HG03045 (cell line): ENCODE results near the gene AIP.
"Not testable (repeated sequence)": the region's sequence is repeated elsewhere in the genome, so short reads cannot be mapped to it uniquely, and the experiment has no call there.

Source experiments
- ATAC-seq: cut with Tn5 transposase; IDR thresholded peaks from one replicate; pipeline ENCODE4 v1.9.1; 2021; ENCODE audit warnings: mild to moderate bottlenecking, moderate library complexity; ENCODE audit not compliant: unreplicated experiment

AIP gene

DNA sequence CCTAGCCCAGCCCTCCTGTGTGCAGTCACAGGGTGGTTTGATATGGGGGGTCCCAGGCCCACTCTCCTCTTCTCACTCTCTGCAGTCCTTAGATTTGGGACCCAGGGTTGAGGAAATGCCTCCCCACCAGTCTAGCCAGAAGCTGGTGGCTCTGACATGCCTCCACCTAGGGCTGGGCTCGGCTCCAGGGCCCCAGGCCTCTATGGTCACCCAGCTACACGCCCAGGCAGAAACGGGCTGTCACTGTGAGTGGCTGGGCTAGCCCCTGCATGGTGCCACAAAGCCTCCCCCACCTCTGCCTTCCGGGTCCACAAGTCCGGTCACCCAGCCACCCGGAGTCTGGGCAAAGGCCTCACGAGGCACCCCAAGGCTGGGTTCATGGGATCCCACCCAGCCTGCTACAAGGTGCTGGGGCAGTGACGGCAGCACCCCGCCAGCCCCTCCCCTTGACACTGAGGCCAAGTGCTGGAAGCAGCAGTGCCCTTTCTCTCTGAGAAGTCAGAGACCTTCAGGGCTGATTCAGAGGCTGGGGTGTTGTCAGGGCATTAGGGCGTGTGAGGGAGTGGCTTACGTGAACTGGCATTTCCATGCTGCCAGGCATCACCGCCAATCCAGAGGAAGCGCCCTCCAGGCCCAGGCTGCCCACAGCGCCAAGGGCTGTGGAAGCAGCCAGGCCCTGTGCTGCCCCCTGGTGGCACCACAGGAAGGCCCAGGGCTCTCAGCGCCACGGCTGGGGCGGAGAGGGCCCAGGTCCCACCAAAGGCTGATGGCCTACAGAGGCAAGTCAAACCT, 23.0 kb downstream of the AIP start:
- ATAC-seq, result no peak

DNA sequence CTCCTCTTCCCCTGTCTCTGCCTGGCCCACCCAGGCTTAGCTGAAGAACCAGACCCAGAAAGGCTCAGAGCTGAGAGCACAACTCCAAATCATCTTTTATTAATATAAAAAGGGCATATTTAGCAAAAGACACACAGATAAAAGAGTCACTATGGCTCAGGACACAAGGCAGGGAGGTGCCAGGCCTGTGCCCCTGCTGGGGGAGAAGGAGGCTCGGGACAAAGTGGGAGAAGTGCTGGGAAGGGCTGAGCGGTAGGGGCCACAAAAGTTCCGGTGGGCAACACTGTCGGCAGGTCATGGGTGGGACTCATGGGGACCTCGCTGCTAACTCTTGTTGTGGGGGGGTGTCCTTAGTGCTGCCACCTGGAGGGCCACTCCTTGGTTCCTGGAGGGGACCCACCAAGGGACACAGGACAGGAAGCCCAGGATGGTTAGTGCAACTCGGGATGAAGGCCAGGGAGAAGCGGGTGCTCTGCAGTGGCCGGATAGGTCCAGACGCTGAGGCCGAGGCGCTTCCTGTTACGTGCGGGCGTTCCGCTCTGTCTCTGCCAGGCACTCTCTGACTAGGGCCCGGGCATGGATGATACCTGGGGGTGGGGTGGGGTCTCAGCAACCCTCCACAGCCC, 23.7 kb downstream of the AIP start:
- ATAC-seq, result no peak

DNA sequence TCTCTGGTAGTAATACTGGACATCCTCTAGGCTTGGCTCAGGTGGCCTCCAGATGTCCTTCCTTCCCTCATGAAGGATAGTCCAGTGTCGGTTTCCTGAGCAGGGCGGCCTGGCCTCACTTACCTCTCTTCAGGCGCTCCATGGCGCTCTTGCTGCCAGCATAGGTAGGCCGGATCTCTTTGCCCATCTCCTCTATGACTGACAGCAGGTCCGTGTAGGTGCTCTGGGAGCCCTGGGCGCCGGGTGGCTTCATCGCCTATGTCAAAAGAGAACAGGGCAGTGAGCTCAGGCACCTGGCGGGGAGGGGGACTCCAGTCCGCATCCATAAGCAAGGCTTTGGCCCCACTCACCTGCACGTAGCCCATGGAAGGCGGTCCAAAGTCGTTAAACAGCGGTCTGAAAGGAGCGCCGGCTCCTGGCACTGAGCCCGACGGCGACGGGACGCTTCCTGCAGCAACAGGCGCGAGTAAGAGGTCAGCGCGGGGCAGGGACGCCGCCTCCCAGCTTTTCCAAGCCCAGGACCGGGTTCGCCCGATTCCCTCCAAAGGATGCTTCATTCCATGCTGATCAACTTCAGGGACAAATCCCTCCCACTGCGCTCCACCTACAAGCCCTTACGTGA, 24.5 kb downstream of the AIP start:
- no peak for ATAC-seq

DNA sequence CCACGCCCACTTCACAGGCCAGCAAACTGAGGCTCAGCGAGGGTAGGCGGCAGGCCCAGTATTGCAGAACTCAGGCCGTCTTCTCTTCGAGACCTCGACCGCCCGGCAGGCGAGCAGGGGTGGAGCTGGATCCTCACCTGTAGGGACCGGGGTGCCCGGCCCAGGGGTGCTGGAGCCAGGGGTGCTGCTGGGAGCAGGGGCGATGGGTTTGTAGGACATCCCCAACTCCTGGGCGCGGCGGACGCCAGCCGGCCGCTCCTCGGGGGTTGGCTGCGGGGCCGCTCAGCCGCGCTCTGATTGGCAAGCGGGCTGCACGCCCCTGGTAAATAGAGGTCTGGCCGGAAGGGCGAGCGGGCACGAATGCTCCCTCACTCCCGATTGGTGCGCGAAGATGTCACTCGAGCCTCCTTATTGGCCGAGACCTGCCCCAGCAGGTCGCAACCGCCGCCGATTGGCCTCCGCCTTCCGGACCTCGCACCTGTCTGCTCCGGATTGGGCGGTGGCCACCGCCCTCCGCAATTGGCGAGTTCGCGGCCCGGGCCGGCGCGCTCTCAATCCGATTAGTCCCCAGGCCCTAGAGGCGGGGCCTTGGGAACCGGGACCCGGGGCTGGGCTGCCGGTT, 25.1 kb downstream of the AIP start, which contains the start of gene CDK2AP2:
TSS of gene CDK2AP2 (minus strand) at position 299 of the 622 bp plus-strand sequence. CDS start at position 219, 80 bp downstream.
- ATAC-seq, result peak; percentile 74

DNA sequence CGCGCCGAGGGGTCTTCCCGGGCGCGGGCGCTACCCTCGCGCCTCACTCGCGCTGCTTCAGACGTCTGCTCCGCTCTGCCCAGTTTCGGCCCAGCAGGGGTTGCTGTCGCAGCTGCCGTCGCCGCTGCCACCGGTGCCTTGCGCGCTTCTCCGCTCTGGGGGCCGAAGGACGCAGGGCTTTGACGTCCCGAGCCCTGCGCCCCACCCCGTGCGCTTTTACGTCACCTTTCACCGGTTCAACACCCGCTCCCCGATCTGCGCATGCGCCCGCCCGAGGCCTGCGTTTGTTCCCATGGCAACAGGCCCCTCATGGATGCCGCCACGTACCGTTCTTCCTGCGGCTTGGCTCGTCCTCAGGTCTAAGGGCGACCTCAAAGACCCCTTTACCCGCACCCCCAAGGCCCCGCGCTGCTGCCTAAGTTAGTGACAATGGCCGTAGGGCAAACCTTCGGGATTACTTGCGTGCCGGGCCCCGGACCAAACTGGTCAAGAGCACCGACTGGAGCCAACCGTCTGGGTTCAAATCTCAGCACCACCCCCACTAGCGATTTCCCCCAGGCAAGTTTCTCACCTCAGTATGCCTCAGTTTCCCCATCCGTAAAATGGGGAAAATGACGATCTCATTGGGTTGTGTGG, 25.8 kb downstream of the AIP start:
- ATAC-seq, result peak; percentile 39

DNA sequence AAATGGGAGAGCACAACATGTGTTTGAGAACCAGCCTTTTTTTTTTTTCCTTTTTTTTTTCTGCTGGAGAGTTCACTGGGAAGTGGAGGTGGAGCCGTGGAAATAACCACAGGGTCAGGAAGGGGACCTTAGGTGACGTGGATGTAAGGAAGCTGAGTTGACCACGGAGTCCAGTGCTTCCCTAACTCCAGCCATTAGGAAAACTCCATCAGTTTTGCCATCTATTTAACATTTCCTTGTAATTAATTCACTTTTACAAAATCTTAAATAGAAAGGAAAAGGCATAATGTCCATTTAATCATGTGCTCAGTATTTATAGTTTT, 27.2 kb downstream of the AIP start:
- no peak for ATAC-seq

DNA sequence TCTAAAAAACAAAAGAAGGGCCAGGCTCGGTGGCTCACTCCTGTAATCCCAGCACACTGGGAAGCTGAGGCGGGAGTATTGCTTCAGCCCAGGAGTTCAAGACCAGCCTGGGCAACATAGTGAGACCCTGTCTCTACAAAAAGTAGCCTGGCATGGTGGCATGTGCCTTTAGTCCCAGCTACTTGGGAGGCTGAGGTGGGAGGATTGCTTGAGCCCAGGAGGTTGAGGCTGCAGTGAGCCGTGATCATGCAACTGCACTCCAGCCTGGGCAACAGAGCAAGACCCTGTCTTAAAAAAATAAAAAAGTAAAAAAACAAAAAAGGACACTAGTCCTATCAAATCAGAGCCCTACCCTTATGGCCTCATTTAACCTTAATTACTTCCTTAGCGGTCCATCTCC, 28.7 kb downstream of the AIP start:
- ATAC-seq, result not testable (repeated sequence)

DNA sequence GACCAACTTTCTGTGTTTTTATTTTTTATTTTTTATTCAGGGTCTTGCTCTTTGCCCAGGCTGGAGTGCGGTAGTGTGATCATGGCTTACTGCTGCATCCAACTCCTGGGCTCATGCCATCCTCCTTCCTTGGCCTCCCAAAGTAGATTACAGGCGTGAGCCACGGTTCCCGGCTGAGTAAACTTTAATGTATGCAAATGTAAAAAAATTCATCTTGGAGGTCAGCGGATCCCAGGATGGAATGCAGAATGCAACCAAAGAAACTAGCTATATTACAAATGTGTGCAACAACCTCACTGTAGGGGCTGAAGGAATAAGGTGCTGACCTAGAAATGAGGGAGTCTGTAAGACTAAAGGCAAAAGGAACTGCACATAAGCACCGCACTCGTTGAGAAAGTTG, 31.3 kb downstream of the AIP start:
- no peak for ATAC-seq

DNA sequence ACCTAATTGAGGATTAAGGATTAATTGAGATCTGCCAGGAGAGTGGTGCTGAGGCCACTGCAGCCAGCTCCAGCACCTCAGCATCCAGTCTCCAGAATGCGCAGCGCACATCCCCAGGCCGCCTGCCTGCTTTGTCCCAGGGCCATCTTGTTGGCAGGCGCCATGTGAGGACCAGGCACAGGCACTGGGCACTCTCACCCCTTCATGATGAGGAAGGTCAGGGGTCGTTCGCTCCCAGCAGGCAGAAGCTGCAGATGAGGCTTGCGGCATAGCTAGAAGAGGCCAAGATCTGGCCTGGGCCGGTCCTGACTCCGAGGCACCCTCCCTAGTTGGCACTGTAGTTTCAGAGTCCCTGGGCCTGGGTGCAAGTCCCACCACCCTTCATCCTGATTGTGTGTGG, 34.0 kb downstream of the AIP start:
- no peak for ATAC-seq

DNA sequence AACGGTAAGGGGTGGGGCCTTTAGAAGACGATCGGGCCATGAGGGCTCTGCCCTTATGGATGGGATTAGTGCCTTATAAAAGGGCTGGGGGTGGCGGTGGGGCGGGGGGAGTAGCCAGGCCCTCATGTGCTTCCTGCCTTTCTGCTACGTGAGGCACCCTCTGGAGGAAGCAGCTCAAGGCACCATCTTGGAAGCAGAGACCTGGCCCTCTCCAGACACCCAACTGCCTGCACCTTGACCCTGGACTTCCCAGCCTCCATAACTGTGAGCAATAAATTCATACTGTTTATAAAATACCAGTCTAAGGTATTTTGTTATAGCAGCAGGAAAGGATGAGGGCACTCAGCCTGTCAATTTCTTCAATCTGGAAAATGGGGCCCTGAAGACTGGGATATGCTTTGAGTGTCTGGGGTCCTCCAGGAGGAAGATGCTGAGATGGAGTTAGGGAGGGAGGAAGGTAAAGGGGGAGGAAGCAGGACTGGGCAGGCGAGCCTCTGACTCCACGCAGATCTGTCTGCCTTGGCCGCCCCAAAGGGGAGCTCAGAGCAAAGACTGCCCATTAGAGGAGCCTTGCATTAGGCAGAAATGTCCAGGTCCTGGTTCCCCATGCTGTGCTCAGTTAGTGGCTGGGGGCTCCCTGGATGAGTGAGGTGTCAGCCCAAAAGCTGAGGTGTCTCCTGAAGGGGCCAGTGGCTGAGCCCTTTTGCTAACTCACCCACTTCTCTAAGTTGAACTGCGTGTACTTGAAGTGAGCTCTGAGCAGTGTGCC, 35.1 kb downstream of the AIP start:
- ATAC-seq, result no peak

DNA sequence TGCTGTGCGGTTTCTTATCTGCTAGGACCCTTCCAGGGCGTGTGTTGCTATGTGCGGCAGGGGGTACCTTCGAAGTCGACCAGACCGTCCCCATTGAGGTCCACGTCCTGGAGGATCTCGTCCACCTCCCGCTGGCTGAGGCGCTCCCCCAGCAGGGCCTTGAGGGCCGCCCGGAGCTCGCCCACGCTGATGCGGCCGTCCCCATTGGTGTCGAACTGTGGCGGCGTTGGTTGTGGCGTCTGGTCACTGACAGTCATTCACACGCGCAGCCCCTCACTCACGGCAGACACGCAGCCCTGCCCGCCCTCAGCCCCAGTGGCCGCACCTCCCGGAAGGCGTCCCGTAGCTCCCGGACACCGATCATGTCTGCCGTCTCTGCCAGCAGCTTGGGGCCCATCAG, 36.9 kb downstream of the AIP start:
- no peak for ATAC-seq

DNA sequence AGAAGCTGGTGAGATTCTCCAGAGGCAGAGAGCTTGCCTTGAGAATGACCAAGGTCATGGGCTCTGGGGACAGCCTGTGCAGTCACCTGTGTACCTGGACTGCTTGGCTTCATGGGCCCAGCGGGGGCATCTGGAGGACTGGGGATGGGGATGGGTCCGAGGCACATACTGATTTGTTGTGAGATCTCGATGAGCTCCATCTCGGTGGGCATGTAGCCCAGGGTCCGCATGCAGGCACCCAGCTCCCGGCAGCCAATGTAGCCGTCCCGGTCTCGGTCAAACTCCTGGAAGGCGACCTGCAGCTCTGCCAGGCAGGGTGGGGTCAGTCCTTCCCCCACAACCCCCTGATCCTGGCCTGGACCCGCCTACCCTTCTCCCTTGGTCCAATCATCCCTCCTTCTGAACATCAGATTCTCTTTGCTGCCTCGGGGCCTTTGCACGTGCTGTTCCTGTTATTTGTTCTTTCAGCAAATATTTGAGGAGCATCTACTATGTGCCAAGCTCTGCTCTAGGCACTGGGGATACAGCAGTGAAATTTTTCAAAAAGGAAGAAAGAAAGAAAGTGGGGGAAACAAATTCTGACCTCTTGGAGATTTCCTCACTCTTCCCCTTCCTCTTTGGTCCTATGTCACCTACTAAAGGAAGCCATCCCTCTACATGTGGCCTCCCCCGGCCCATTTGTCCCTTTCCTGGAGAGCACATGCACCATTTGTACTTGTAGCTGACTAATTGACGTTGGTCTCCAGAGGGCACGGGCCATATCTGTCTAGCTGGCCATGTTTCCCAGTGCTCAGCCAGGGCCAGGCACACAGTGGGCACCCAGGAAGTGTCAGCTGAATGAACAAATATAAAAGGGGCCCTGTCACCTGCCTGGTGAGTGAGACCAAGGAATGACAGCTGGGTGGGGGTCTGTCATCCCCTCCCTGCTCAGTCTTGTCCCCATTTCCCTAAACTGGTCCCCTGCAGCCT, 38.3 kb downstream of the AIP start:
- ATAC-seq, result no peak

DNA sequence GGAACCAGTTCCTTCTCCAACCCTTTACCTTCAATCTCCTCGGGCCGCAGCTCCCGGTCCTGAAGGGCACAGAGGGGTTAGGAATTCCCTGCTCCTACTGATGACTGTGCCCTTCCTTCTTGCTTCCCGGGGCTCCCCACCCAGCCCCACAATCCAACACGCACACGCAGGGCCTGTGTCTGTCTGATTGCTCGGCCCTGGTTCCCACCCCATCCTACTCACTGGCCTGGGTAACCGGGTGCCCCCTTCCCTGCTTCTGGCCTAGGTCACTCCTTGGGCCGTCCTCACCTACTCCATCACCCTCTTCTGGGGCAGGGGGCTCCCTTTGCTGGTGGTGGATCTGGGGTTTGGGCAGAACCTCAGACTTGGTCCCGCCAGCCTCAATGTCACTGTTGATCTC, 39.1 kb downstream of the AIP start:
- no peak for ATAC-seq

DNA sequence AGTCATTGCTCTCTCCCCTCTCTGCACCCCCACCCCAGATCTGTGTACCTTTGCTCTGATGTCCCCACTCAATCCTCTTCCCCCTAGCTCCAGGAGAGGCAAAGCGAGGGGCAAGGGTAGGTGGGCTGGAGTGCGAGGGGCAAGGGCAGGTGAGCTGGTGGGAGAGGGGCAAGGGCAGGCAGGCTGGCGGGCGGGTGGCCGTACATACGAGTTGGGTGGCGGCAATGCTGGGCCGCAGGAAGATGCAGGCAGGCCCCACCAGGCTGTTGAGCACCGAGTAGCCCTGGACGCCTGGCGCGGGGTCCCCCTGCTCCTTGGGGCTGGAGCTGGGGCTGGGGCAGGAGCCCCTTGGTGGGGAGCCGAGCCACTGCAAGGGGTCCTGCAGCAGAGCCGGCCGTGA, 39.5 kb downstream of the AIP start:
- no peak for ATAC-seq

DNA sequence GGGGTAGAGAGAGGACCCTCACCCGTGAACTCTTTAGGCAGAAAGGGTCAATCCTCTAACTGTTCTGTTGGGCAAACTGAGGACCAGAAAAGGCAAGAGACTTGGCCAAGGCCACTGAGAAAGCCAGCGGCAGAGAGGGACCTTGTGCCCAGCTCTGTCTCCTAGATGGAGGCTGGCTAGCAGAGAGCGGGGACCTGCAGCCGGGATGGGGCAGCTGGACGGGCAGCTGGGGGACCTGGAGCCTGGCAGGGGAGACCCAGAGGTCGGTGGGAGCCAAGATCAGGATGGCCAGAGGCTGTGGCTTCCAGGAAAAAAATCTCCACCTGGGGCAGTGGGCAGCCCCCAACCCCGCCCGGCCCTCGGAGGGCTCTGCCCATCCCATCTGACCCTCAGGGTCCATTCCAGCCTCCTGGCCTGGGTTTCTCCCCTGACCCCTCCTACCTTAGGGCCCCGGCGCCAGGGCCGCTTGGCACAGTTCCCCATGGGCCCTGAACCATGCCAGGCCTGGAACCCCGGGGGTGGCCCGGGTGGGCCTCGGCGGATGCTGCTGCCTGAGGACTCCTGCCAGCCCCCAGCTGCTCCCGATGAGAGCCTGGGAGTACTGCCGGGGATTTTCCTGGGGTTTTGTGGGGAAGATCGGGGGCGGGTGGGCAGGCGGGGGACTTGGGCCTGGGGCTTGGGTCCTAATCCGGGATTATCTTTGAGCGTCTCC, 40.2 kb downstream of the AIP start, which contains the start of gene CABP2:
TSS of gene CABP2 (minus strand) at position 603 of the 712 bp plus-strand sequence. CDS start at position 483, 120 bp downstream.
- no peak for ATAC-seq

DNA sequence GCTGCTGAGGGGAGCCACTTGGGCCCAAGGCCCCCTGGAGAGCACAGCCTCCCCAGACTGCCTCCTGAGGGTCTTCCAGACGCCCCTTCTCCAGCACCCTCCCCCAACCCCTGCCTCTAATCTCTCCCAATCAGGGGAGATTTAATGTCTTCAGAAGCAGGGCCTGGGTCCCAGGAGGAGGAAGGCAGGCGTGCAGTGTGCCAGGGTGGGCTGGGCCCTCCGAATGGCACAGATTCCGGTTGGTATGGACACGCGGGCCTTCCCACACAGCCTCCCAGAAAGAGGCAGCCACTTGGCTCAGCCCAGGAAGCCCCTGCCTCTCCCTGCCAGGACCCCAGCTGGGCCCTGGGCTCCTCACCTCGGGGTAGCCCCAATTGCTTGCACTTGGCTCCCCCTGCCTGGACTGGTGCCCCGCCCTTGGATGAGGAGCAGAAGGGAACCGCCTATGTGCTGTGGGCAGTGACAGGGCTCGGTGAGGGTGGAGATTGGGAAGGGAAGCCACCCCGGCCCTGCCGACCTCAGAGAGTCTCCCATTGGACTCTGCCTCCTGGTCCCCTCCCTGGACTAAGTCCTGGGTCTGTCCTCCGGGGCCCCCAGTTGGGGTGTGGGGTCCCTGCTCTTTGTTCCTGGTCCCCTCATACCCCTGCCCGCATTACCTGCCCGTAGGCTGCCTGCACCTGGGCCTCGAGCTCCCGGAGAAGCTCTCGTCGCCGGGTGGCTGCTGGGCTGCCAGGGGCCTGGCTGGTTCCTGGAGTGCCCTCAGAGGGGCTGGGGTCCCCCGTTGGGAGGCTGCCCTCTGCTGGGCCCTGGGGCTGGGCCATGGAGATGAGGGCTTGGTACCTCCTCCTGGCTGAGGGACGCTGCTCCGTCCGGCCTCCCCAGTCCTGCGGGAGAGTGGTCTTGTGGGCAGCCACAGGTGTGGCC, 41.0 kb downstream of the AIP start:
- ATAC-seq, result no peak

DNA sequence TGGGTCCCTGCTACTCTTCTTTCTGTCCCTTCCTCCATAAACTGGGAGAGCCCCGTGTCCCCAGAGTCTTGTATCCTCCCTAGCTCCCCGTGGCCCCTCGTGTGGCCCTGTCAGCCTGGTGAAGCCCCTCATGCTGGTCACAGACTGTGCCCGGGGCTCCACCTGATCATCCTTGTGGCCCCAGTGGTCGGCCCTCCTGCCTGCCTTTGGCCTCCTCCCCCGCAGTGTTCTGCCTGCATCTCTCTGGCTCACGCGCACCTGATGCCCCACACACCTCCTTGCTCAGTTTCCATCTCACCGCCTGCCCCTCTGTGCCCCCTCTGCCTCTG, 41.6 kb downstream of the AIP start:
- no peak for ATAC-seq
